Ovary (tissue), 9 donors: Measurements from ENCODE around the gene SRP72. TPM values are rescaled to one million over a fixed set of nuclear protein-coding genes. Genes with fewer than 3 reads are reported as not detected.
A peak's percentile ranks its signal among the peaks of the same experiment; 100 is the strongest.

Experiments used
- DNase-seq, 5 donors: peaks; one replicate each; pipeline ENCODE4 v3.0.0-alpha.2; 2019 to 2020
- H3K27ac ChIP-seq, 2 donors: fragments of 200-600 bp; one replicate each; pipeline versions ENCODE4 v1.5.1 to v1.8.0; 2019 to 2022
- H3K27me3 ChIP-seq: fragments of 200-600 bp; one replicate; pipeline ENCODE4 v1.8.0; 2022
- H3K36me3 ChIP-seq: fragments of 200-600 bp; sonication (generic); one replicate; pipeline ENCODE4 v1.5.1; 2019
- H3K4me1 ChIP-seq: one replicate; pipeline ENCODE4 v1.8.1; 2013; ENCODE audit warnings: mild to moderate bottlenecking, moderate library complexity; ENCODE audit not compliant: insufficient read depth
- H3K4me3 ChIP-seq: fragments of 200-600 bp; sonication (generic); one replicate; pipeline ENCODE4 v1.5.1; 2017
- H3K9me3 ChIP-seq, 2 donors: fragments of 200-600 bp in 1 of 2; sonication (generic) in 1 of 2; one replicate each; pipeline versions ENCODE4 v1.5.1 to v1.8.1; 2013 to 2019; ENCODE audit warnings: mild to moderate bottlenecking in 1 of 2, moderate library complexity in 1 of 2
- EP300 ChIP-seq: sonication (generic); formaldehyde crosslinking; IDR thresholded peaks from one replicate; pipeline ENCODE4 v1.6.1; 2017; ENCODE audit warnings: antibody characterized with exemption
- POLR2A ChIP-seq: fragments of 450-650 bp; IDR thresholded peaks from one replicate; pipeline ENCODE4 v1.6.1; 2017; ENCODE audit warnings: antibody characterized with exemption, mild to moderate bottlenecking, moderate library complexity
- WGBS, 3 donors: extraction: QIAGEN DNeasy Blood & Tissue Kit in 1 of 3; methylation state at CpG; one replicate each; pipeline versions ENCODE4 v1.1.5 to v1.1.7; 2013 to 2017; 5-methylcytosine and 5-hydroxymethylcytosine counted together
- intact Hi-C, 4 donors: fragments of 100-400 bp; cut with DNase I; formaldehyde crosslinking; loops; one replicate each; pipeline versions ENCODE4 v1.11.0 to v1.15.1; 2022 to 2023
- polyA plus RNA-seq, 2 donors: library from polyadenylated mRNA; stranded (reverse); fragments of 200-250 nt in 1 of 2; fragments of 350-450 nt in 1 of 2; fragmentation: Illumina TruSeq in 1 of 2; extraction: RNeasy Lipid Tissue Mini Kit (QIAGEN cat#74804) in 1 of 2; gene quantifications; one replicate each; pipeline ENCODE4 v1.2.3, GENCODE V29; 2013 to 2014
- total RNA-seq, 7 donors: library from RNA; depleted of rRNA in 2 of 7; stranded (reverse); fragments of >200 nt in 2 of 7; fragmentation: NEBNext Ultra II Directional in 3 of 7; extraction: Animal tissue kit (Norgen Biotek cat#: 25700) in 3 of 7; gene quantifications; one replicate each; pipeline versions ENCODE4 v1.1.0 to v1.2.4, GENCODE V29; 2016 to 2023
- TF ChIP-seq, protein P1 (sequence below), 3 donors: fragments of 450-650 bp in 2 of 3; fragments of 200-600 bp in 1 of 3; IDR thresholded peaks; one replicate each; pipeline versions ENCODE4 v1.5.1 to v1.8.0; 2016 to 2022; ENCODE audit warnings: antibody characterized with exemption in 3 of 3, mild to moderate bottlenecking in 1 of 3
- donor health status: DM: no; HTN: no; CAD: no; lungs with moderate emphysema.
- donor health status: DM: no; HTN: no; CAD: no.
- donor health status: Bipolar disorder and iron deficiency.
- donor health status: DM: yes; HTN: yes; CAD: no.
- donor health status: DM: no; HTN: no; CAD: no.
- donor health status: DM: yes; HTN: yes; CAD: no.

Gene SRP72
- total and polyA plus RNA-seq, 9 donors, result 33.8 to 128 (median 86.3) TPM

DNA sequence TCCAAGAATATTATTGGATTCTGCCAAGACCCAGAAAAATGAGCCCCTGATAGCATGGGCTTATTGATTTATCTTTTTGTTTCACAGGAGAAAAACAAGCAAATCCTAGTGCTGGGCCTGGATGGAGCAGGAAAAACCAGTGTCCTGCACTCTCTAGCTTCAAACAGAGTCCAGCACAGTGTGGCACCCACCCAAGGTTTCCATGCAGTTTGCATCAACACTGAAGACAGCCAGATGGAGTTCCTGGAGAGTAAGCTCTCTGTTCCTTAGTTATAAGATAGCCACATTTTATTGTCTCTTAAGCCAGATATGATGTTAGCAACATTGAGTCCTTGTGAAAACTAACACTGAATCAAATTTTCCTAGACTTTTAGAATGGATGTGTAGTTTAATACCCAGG is 43.7 kb downstream of the SRP72 start:
- Histone ChIP-seq H3K27me3 (no peaks in the 10 kb centered on the region), H3K9me3 (no peaks in the 10 kb centered on the region), H3K4me3 (no peak overlapping the region), H3K4me1 (no peaks in the 10 kb centered on the region), H3K27ac (no peak overlapping the region), H3K36me3 (no peaks in the 10 kb centered on the region)
- intact Hi-C loops, result no loop called here
- TF ChIP-seq POLR2A (no peak), EP300 (no peak)
- TF ChIP-seq, protein P1, sequence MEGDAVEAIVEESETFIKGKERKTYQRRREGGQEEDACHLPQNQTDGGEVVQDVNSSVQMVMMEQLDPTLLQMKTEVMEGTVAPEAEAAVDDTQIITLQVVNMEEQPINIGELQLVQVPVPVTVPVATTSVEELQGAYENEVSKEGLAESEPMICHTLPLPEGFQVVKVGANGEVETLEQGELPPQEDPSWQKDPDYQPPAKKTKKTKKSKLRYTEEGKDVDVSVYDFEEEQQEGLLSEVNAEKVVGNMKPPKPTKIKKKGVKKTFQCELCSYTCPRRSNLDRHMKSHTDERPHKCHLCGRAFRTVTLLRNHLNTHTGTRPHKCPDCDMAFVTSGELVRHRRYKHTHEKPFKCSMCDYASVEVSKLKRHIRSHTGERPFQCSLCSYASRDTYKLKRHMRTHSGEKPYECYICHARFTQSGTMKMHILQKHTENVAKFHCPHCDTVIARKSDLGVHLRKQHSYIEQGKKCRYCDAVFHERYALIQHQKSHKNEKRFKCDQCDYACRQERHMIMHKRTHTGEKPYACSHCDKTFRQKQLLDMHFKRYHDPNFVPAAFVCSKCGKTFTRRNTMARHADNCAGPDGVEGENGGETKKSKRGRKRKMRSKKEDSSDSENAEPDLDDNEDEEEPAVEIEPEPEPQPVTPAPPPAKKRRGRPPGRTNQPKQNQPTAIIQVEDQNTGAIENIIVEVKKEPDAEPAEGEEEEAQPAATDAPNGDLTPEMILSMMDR (IDR thresholded peaks at IDR 0.05), result no peak
- peak in 3 of 5 donors; percentile 39 to 60 (median 50) for DNase-seq

DNA sequence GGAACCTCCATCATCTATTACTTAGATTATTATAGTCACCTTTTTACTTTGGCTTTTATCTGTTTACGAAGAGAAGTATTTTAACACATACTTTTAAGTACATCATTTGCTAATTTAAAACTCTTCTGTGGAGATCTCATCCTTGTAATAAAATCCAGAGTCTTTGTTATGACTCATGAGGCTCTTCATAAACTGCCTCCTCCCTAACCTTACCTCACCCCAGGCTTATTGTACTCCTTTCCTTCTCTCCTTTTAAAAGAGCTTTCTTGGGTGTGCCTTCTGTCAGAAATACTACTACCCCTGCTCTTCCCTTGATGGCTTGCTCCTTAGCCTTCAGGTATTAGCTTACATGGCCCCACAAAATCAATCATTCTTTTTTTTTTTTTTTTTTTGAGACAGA is 44.7 kb downstream of the SRP72 start:
- Histone ChIP-seq H3K4me1 (no peaks in the 10 kb centered on the region), H3K27ac (no peak overlapping the region), H3K36me3 (no peaks in the 10 kb centered on the region), H3K9me3 (no peaks in the 10 kb centered on the region), H3K4me3 (no peak overlapping the region), H3K27me3 (no peaks in the 10 kb centered on the region)
- WGBS, 3 donors, result 62 to 91% (median 75%) methylated on average over 1 of the region's 1 CpG
- intact Hi-C loops, result no loop called here
- TF ChIP-seq POLR2A (no peak), EP300 (no peak)
- TF ChIP-seq, protein P1 (IDR thresholded peaks at IDR 0.05), result no peak
- DNase-seq, result no peak

DNA sequence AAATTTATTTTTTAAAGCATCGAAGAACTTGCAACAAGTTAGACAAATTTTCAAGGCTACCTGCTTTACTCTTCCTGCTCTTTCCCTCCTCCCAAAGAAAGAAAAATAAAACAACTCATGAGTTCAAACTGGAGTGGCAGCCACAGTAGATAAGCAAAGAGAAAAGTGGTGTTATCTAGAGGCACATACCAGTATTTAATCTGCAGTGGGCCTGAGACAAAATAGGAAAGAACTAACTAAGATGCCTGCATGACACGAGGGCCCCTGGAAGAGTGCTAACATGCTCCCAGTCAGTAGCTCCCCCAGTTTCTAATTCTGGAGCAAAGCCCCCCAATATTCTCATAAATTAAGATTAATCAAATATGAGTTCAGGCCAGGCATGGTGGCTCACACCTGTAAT is 46.1 kb downstream of the SRP72 start:
- TF ChIP-seq, protein P1 (IDR thresholded peaks at IDR 0.05), result no peak
- TF ChIP-seq POLR2A (no peak), EP300 (no peak)
- intact Hi-C loops, result no loop called here

DNA sequence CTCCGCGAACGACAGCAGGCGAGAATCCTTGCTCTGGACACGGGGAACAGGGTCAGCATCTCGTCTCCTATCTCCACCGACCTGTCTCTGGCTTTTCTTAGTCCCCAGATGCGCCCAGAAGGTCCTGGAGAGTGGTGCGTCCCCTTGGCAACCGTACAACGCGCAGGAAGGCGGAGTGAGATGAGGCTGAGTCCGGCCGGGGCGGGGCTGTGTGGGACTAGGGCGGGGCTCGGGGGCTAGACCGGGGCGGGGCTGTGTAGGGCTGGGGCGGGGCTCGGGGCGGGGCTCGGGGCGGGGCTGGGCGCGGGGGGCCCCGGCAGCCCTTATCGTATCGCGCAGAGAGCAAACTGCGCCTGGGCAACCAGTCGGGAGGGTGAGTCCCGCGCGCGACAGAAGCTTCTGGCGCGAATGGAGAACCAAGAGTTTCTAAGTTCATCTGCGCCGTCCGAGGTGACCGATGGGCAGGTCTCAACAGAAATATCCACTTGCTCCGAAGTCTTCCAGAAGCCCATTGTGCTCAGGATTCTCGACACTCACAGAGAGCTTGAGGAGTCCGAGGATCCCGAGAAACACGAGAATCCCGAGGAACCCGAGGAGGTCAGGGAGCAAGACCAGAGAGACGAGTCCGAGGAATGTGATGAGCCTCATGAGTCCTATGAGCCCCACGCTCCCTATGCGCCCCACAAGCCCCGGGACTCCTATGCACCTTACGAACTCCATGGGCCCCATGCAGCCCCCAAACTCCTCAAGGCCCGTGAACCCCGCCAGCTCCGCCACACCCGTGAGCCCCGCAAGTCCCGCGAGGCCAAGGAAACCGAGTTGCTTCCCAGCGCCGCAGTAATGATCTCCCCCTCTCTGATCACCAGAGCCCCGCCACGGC is 63.1 kb downstream of the SRP72 start:
- peak; percentile 81 to 89 (median 83) for DNase-seq
- intact Hi-C loops, result no loop called here
- Histone ChIP-seq H3K27me3 (no peaks in the 10 kb centered on the region), H3K27ac (no peak overlapping the region), H3K4me1 (peaks cover 8% of the 10 kb centered on the region), H3K4me3 (peak overlapping the region; percentile 61), H3K36me3 (no peaks in the 10 kb centered on the region), H3K9me3 (no peaks in the 10 kb centered on the region)
- no peak for TF ChIP-seq POLR2A
- TF ChIP-seq EP300, result no peak
- TF ChIP-seq, protein P1 (IDR thresholded peaks at IDR 0.05), result no peak
- WGBS, 3 donors, result 2 to 5% (median 4%) methylated on average over 39 to 68 of the region's 68 CpGs

More for the DNA sequence above, 46.1 kb downstream of the SRP72 start:
- Histone ChIP-seq H3K9me3 (no peaks in the 10 kb centered on the region), H3K4me1 (no peaks in the 10 kb centered on the region), H3K4me3 (no peak overlapping the region), H3K27ac (no peak overlapping the region), H3K36me3 (no peaks in the 10 kb centered on the region), H3K27me3 (no peaks in the 10 kb centered on the region)
- no peak for DNase-seq
- WGBS, 3 donors, result 45 to 59% (median 52%) methylated on average over 2 of the region's 2 CpGs
